HG03196 (cell line): ENCODE results near the gene PHLDB2.
A peak's percentile ranks its signal among the peaks of the same experiment; 100 is the strongest.

ENCODE experiments used
- ATAC-seq: cut with Tn5 transposase; IDR thresholded peaks from one replicate; pipeline ENCODE4 v1.9.1; 2021; ENCODE audit not compliant: unreplicated experiment

Gene PHLDB2

DNA sequence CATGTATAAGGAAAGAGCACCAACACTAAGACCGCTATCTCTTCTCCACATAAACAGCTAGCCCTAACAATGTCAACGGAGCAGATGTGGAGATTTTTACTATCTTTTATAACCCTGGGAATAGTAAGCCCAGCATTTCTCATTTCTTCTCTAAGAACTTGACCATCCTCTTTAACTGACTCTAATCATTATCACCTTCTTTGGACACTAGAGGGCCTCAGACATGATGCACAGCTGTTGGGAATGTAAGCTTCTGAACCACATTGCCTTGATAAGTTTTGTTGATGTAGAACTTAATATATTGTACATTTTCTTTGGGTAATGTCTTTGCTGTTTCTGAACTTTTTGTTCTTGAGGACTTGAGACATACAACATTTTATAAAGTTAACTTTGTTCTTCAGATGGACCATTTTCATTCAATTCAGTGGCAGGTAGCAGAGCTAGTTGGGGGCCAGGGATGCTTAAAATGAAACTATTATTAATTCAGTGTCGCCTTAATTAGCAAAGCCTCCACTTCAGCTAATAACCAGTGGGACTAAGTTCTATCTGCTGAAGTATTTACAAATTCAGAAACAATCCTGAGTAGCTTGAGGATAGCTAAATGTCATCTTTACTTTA, 130.1 kb downstream of the PHLDB2 start:
- ATAC-seq, result peak; percentile 79

DNA sequence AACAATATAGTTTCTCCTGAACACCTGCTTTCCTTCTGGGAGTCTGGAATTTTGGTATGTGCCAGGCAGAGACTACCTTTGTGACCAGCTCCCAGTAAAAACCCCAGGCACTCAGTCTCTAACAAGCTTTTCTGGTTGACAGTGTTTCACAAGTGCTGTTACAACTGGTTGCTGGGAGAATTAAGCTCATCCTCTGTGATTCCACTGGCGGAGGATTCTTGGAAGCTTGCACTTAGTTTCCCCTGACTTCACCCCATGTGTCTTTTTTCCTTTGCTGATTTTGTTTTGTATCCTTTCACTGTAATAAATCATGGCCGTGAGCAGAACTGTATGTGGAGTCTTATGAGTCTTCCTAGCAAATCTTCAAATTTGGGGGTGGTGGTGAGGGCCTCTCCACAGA, 134.0 kb downstream of the PHLDB2 start:
- no peak for ATAC-seq

DNA sequence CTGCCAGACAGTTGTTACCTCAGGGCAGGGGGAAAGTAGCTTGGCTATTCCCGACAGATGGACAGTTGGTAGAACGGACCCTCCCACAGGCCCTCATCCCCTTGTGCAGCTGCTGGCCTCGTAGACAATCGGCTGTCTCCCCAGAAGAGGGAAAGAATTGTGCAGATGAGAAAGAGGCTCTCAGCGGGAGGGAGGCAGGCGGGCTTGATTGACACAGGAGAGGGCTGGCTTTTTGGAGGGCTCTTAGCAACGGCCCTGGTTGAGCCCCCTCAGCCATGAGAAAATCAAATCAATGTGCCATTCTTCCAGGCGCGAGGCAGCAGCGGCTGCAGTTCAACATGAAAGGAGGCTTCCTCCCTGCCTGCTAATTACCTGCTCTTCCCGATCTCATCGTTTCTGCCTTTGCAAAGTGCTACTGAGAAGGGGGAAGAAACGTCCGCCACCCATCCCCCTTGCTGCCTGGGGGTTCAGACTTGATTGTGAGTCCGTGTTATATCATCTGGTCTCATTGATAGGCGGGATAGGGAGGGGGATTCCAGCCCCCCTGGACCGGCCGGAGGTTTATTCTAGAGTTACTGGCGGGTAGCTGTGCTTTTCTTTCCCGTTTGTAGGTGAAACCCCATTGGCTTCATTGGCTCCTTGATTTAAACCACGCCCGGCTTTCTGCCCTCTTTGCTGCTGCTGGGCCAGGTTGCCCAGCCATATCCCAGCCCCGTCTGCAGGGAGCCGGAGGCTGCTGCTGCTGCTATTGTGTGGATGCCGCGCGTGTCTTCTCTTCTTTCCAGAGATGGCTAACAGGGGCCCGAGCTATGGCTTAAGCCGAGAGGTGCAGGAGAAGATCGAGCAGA, 139.8 kb downstream of the PHLDB2 start, which contains the start of gene TAGLN3:
Gene TAGLN3 (plus strand): TSS at position 287 of the 848 bp plus-strand sequence. CDS start 501 bp downstream, at position 788.
- ATAC-seq, result no peak

DNA sequence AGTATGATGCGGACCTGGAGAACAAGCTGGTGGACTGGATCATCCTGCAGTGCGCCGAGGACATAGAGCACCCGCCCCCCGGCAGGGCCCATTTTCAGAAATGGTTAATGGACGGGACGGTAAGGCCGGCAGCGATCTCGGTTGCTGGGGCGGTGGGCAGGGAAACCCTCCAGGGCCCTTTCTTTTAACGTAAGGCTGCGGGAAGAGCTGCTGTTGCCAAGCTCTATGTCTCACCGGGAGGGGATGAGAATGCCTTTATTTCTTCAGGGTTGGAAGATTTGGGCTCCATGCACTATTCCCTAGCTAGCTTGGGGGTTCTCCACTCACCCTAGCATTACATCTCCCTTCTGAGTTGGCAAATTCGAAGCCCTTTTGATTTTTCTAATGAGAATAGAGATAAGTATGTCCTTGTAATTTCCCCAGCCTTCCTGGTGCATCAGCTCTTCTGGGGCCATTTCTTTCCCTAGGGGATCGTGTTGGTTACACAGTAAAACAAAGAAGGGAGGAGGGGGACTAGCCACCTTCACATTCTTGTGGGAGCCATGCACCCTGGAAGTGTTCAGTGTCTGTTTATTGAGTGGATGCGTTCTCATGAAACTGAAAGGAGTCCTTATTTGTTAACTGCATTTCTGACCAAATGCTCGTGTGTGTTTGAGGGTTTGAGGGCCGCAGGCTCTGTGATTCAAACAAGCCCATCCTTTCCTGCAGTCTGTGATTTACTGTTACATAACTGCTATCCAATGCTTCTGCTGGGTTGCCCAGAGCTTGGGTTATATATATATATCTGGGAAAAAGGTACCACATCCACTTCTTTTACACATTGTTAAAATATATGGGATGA, 140.6 kb downstream of the PHLDB2 start:
- no peak for ATAC-seq

DNA sequence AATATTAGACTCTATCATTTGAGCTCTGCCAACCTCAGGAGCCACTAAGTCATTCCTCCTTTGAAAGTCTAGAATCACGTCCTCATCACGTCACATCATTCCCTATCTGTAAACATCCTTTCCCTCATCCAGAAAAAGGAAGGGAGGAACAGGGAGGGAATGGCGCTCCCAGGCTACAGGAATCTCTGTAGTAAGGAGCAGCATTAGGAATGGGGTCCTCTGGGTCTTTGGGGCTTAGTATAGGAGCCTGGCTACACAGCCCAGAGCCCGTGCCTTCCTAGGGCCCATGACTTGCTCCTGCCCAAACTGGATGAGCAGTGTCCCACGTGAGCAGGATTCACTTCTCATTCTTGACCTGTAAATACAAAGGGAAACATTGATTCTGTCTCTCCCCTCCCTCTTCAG, 141.3 kb downstream of the PHLDB2 start:
- no peak for ATAC-seq

DNA sequence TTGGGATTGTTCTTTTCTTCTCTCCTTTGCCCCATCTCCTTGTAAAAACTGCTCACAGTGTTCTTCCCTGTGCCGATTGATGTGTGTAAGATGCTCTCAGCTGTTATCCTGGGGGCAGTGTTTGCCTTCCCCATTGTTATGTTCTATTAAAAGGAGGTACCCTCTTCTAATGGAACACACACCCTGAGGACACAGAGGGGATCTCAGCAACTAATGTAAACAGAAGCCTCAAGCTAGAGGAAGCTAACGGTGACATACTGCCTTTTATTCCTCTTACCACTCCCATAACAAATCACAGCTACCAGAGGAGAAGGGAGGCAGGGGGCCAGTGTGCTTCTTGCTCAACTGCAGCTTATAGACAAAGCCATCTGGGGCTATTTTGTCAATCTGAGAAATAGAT, 141.9 kb downstream of the PHLDB2 start:
- no peak for ATAC-seq

DNA sequence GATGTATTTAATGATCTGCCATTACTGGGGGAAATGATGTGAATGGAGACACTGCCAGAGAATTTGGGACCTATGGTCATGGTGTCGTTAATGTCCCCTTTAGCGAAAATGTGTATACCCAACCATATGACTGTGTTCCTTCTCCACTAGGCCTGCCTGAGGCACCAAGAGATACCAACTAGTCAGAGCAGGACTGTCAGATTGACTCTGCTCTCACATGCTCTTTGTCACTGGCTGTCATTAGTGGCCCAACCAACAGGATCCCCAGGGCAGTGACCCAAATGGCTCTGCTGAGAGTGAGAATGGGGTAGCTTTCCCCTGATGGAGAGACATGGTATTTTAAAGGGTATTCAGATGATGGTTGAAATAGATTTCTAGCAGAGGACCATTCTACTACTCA, 142.5 kb downstream of the PHLDB2 start:
- no peak for ATAC-seq

DNA sequence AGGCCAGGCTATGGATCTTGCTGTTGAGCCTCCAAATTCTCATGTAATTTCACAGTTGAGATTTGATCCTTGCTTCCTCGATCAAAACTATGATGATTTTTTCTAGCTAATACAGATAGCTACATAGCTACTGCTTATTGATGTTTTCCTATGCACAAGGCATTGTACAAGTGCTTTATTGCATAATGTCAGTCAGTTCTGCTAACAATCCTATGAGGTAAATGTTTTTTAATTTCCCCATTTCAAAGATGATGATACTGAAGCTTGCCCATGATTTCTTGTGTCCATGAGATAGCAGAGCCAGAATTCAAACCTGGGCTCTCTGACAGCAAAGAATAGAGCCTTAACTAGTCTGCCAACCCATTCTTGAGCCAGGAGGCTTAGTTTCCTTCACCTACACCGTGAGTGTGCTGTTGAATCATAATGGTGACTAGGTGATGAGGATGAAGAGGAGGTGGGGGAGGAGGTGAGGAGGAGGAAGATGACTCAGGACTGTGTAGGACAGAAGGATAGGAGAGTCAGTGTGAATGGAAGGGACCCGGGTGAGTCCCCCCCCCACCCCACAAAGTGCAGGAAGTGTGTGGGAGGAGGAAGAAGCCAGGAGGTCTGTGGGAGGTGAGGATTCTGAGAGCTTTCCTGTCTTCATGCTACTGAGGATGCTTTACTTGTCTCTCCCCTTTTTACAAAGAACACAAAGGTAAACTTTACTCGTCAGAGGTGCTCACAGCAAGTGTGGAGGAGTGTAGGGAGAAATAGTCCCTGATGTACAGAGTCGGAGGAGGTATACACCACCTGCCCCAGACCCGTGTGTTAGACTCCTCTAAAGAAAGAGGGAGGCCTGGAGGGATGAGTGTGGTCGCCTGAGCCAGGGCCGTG, 143.3 kb downstream of the PHLDB2 start:
- ATAC-seq, result no peak

DNA sequence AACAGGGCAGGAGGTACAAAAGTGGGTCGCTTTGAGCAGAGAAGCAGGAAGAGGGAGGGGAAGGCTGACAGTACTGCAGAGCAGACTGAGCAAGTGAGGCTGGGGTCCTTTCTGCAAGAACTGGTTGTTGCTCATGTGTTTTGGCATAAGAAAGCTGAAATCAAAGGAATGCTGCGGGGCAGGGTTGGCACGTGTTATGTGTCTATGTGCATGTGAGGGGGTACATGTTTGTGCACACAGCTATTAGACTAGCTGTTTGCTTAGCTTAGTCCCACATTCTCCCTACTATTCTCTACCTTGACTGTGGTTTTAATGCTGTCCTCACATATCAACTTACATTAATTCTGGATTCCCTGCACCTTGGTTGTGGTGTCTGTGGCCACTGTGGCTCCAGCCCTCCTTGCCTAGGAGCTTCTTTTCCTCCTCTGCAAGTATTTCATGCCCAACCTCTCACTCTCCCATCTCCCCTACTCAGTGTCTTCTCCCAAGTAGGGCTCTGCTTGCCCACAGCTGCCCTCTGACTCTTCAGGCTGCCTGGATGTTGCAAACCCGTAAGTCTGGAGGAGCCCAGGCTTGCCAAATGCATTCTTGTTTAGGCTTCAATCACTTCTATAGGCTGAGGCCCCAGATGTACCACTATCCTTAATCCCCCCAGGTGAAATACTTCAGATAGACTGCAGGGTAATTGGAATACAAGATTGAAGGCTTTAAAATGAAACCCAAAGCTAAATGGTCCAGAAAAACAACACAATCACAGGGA, 144.4 kb downstream of the PHLDB2 start:
- ATAC-seq, result no peak

DNA sequence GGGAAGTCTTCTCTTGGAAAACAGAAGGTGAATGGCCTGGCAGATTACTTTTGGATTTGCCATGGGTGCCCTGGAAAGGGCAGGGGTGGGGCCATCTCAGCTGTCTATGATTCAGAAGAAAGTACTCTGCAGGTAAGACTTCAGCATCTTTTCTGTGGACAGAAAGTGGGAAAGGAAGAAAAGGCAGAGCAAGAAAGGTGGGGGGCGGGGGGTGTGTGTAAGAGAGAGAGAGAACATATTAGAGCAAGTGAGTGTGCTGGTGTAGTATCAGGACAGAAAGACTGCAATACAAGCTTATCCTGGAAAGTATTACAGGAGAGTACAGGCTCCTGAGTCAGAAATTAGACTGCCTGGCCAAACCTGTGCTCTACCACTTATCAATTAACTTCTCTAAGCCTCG, 145.1 kb downstream of the PHLDB2 start:
- no peak for ATAC-seq

DNA sequence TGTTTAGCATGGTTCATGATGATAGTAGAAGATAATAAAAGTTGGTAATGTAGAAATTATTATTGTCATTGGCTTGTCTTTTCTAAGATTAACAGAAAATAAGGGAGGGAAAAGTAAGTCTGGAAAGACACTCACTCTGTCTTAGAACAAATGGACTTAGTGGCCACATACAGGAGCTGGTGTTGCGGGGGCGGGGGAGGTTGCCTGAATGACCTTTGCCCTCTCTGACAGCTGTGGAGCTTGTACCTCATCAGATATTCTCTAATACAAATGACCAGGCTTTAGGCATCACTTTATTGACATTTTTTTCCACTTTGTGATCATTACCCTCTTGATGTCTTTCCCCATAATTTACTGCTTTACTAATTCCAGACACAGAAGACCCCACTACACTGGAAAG, 145.6 kb downstream of the PHLDB2 start:
- no peak for ATAC-seq

DNA sequence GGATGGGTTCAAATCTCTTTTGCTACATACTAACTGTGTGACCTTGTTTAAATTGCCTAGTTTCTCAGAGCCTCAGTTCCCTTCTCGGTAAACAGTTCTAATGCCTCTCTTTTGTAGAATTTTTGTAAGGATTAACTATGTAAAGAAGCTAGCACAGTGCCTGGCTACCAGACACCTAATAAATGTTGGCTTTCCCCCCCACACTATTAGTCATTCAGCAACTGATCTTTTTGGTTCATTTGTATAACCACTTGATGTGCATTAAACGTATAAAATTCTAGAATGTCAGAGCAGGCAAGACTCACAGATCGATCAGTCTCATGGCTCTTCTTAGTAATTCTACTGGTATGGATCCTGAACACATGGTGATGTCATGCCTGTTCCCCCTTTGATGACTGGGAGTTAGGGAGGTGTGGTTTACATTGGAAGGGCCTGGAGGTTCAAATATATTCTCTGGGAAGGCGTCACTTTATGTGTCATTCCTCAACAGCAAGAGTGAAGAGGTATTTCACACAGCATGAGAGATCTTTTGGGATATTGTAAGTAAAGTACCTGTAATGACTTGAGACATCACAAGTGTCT, 146.1 kb downstream of the PHLDB2 start:
- ATAC-seq, result no peak

DNA sequence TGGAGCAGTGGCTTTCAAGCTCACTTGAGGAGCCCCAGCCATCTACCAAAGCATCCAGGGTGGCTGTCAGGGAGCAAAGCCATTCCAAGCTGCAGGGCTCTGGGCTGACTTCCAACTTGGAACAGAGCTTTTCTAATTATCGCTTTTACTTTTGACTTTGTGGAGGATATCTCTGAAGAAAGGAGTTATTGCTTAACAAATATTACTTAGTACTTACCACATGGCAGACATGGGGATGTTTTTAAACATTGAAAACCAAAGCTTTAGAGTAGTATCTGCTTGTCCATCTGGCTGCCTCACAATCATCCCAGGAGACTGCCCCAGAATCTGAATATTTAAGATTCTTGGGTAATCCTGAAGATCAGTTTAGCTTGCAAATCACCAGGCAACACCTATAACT, 148.6 kb downstream of the PHLDB2 start:
- no peak for ATAC-seq

DNA sequence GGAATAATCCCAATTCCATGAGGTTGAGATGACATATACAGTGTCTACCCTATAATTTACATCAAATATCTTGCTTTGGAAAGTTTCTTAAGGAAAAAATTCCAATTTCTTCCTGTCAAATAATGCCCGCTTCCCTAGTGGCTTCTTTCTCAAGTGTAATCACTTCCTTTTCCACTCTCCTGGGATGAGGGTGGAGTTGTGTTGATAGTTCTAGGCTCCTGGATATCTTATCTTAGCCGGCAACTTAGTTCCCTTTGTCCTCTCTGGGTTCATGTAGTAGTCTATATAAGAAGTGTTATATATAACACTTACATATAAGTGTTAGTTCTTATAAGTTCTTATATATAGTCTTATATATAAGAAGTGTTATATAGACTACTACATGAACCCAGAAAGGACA, 150.6 kb downstream of the PHLDB2 start:
- no peak for ATAC-seq

DNA sequence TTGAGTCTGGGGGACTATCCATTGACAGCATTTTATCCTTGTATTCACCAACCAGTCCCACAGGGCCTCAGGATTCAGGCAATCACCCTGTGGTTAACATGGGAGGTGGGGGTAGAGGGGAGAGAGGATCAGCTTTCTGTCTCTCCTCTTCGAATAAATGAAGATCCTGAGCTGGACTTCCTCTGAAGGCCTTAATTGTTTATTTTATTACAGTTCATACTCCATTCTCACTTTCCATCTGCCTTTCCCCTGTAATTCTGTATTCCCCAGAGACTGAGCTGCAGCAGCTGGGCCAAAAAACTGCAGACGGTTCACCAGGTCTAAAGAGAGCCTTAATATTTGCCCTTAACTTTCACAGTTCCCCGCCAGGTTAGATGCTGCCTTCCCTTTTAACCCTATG, 151.6 kb downstream of the PHLDB2 start:
- ATAC-seq, result no peak

DNA sequence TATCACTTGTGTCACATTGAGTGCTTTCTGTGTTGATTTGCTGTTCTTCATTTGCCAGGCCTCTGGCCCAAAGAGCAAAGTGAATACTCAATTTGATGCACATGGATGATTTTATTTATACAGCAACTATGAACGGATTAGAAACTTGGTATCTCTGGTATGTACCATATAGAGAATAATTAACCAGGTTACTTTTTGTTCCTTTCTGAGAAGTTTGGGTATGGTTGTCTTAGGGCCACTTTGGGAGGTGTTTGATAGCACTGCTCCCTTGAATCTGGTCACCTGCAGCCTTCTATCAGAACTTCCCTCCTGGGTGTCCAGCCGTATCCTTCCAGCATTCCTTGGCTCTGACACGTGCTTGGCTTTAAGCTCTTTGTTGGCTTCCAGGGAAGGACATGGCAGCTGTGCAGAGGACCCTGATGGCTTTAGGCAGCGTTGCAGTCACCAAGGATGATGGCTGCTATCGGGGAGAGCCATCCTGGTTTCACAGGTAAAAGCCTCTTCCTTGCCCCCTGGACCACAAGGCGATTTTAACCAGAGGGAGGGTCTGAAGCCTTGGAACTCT, 152.4 kb downstream of the PHLDB2 start:
- no peak for ATAC-seq

DNA sequence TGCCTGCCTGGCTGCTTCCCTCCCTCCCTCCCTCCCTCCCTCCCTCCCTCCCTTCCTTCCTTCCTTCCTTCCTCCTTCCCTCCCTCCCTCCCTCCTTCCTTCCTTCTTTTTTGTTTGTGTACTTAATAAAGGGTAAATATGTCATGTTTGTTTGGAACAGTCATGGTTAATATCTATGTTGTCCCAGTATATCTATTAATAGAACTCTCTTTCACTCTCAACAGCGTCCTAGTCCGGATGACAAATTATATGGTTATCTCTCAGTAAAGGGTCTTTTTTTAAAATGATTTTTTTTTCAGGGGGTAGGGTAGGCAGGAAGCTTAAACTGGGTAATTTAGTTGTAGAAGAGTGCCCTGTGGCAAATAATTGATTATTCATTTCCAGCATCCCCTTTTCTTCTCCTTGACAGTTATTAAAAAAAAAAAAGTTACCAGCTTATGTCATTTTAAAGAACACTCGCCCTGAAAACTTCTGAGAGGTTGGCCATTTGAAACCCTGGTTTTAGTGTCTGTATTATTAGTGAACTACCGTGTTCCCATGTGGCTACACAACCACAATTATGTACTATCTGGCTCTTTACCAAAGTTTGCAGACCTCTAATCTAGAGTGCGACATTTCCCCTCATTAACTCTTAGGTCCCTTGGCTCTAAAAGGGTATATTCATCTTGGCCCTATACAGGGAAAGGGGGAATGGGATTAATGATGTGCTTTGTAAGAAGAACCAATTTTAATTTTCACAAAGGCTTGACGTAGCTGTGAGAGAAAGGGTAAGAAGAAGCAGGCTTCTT, 153.3 kb downstream of the PHLDB2 start:
- no peak for ATAC-seq

DNA sequence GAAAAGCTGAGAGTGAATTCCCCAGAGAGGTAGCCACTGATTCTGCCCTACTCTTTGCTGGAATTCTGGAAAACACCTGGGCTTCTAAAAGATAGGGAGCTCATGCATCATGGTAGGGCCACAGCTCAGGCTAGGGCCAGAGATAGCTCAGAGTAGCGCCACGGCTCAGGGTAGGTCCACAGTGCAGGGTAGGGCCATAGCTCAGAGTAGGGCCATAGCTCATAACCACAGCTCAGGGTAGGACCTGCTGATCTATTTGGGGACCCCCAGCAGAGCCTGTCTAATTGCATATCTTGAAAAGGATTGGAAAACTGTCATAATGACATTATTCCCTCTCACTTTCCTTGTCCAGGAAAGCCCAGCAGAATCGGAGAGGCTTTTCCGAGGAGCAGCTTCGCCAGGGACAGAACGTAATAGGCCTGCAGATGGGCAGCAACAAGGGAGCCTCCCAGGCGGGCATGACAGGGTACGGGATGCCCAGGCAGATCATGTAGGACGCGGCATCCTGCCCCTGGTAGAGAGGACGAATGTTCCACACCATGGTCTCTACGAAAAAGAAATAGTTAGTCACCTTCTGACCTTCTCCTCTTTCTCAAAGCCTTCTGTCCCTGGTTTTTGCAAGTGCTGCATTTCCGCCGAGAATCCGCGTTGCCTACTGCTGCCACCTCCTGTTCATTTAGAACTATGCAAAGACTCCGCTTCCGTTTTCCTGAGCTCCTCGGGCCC, 154.2 kb downstream of the PHLDB2 start:
- peak; percentile 74 for ATAC-seq
